K562 (cell line): ENCODE data around the gene ZNF2.

Source experiments
- FOXP4 ChIP-seq: sonication (generic); formaldehyde crosslinking; IDR thresholded peaks from 2 replicates; pipeline ENCODE4 v1.8.0; 2022; ENCODE audit warnings: mild to moderate bottlenecking, missing genetic modification reagents, borderline replicate concordance
- POLR2A ChIP-seq: fragments of 450-650 bp; conservative IDR thresholded peaks from 2 replicates; pipeline ENCODE4 v1.6.1; 2016
- ZNF143 ChIP-seq: sonication (generic); formaldehyde crosslinking; IDR thresholded peaks from 2 replicates; pipeline ENCODE4 v1.9.0; 2022; ENCODE audit warnings: mild to moderate bottlenecking, missing genetic modification reagents

- TF ChIP-seq POLR2A (no peak), ZNF143 (CRISPR knock-in tag) (no peak), FOXP4 (no peak)
These were observed 20.4 kb downstream of the ZNF2 start for GRCh38 chr2:95185973-95186372.
